IPS-NIHi7 (cell line): ENCODE data around the gene CD82.

Experiments
- DNase-seq: peaks from one replicate; pipeline ENCODE4 v3.0.0; 2012; ENCODE audit warnings: mixed read lengths; ENCODE audit errors: extremely low spot score

CD82 gene

GRCh38 chr11:44600839-44601383, 35.4 kb downstream of the CD82 start:
- DNase-seq, result no peak

GRCh38 chr11:44601471-44602370, 36.3 kb downstream of the CD82 start:
- DNase-seq, result no peak

GRCh38 chr11:44602891-44603310, 37.4 kb downstream of the CD82 start:
- DNase-seq, result no peak

- DNase-seq, result no peak
These were observed 38.7 kb downstream of the CD82 start for GRCh38 chr11:44604171-44604581.

GRCh38 chr11:44605068-44605708, 39.7 kb downstream of the CD82 start:
- no peak for DNase-seq

- no peak for DNase-seq
These were observed 40.5 kb downstream of the CD82 start for GRCh38 chr11:44605965-44606364.

- no peak for DNase-seq
These were observed 41.0 kb downstream of the CD82 start for GRCh38 chr11:44606472-44606871.

GRCh38 chr11:44607319-44607962, 42.0 kb downstream of the CD82 start:
- DNase-seq, result no peak

GRCh38 chr11:44607987-44608386, 42.5 kb downstream of the CD82 start:
- DNase-seq, result no peak

GRCh38 chr11:44608651-44608990, 43.2 kb downstream of the CD82 start:
- no peak for DNase-seq

- DNase-seq, result no peak
These were observed 43.7 kb downstream of the CD82 start for GRCh38 chr11:44608991-44609782.

GRCh38 chr11:44609783-44610155, 44.3 kb downstream of the CD82 start:
- DNase-seq, result no peak

GRCh38 chr11:44610186-44610955, 44.9 kb downstream of the CD82 start:
- no peak for DNase-seq

GRCh38 chr11:44611088-44611487, 45.6 kb downstream of the CD82 start:
- no peak for DNase-seq

- no peak for DNase-seq
These were observed 46.4 kb downstream of the CD82 start for GRCh38 chr11:44611687-44612434.

GRCh38 chr11:44613153-44613552, 47.7 kb downstream of the CD82 start:
- DNase-seq, result no peak

GRCh38 chr11:44614281-44614775, 48.9 kb downstream of the CD82 start:
- DNase-seq, result no peak

- DNase-seq, result no peak
These were observed 49.7 kb downstream of the CD82 start for GRCh38 chr11:44615041-44615755.
